HepG2 (cell line): ENCODE data around the gene IER5L. TPM values are rescaled to one million over a fixed set of nuclear protein-coding genes. Genes with fewer than 3 reads are reported as not detected.

Experiments used
- ATAC-seq: fragments of 200-7000 bp; cut with Tn5 transposase; 3 replicates; pipeline ENCODE4 v1.9.1; 2020; ENCODE audit warnings: mild to moderate bottlenecking, moderate library complexity
- BruUV-seq: library from RNA; stranded (reverse); fragments of 400-500 nt; replicated peaks from 2 replicates; lab custom pipeline; 2021; lab: Mats Ljungman, UMichigan
- CTCF ChIA-PET: fragments of 300-600 bp; formaldehyde crosslinking; extraction: SDS; loops from one replicate; lab custom pipeline; 2021; ENCODE audit warnings: low total read pairs, inconsistent platforms, low intra/inter-chr PET ratio; lab: Yijun Ruan, JAX
- POLR2A ChIA-PET: fragments of 350-600 bp; sonication (Branson Sonifier 250); formaldehyde crosslinking; loops from one replicate; lab custom pipeline; 2020; ENCODE audit warnings: antibody characterized with exemption, inconsistent platforms; lab: Yijun Ruan, JAX
- DNase-seq: peaks from one replicate; pipeline ENCODE4 v3.0.0-alpha.2; 2015; ENCODE audit warnings: low spot score
- FAIRE-seq: peaks from 3 replicates; lab custom pipeline; 2011; peaks lifted over from hg19 to GRCh38; lab: Jason Lieb, UNC
- H2AFZ ChIP-seq: one replicate; pipeline ENCODE4 v1.6.1; 2011; ENCODE audit warnings: low read length, inconsistent platforms
- H3K27ac ChIP-seq: fragments of 300-600 bp; 3 replicates; pipeline ENCODE4 v1.8.0; 2011; ENCODE audit warnings: mixed run types, mild to moderate bottlenecking, mixed read lengths, low read length, inconsistent platforms; ENCODE audit not compliant: insufficient read depth; ENCODE audit errors: extremely low read length
- H3K27me3 ChIP-seq, 2 experiments: fragments of 200-600 bp in 1 of 2; 2 replicates in 1 of 2; 3 replicates in 1 of 2; pipeline versions ENCODE4 v1.6.0 to v1.8.0; 2011; ENCODE audit warnings: low read length in 2 of 2, mild to moderate bottlenecking in 2 of 2, moderate library complexity in 2 of 2, inconsistent platforms in 1 of 2; ENCODE audit not compliant: insufficient read depth in 2 of 2, control insufficient read depth in 1 of 2
- H3K36me3 ChIP-seq, 2 experiments: fragments of 200-600 bp in 1 of 2; replicated peaks in 1 of 2; 2 replicates in 1 of 2; 3 replicates in 1 of 2; pipeline versions ENCODE4 v1.5.1 to v1.8.0; 2011; ENCODE audit warnings: low read length in 2 of 2, inconsistent platforms in 1 of 2; ENCODE audit not compliant: insufficient read depth in 2 of 2, control insufficient read depth in 1 of 2
- H3K4me1 ChIP-seq: 2 replicates; pipeline ENCODE4 v1.5.1; 2012; ENCODE audit warnings: low read length, inconsistent platforms; ENCODE audit not compliant: insufficient read depth
- H3K4me2 ChIP-seq: 2 replicates; pipeline ENCODE4 v1.6.0; 2011; ENCODE audit warnings: low read depth, low read length, inconsistent platforms
- H3K4me3 ChIP-seq, 3 experiments: fragments of 200-600 bp in 1 of 3; sonication (generic), shearing (Covaris generic) in 1 of 3; replicated peaks in 1 of 3; 2 replicates each; pipeline ENCODE4 v1.5.1; 2011 to 2016; ENCODE audit warnings: low read length in 3 of 3, inconsistent platforms in 2 of 3, low read depth in 2 of 3, mild to moderate bottlenecking in 2 of 3, control low read depth in 1 of 3, mixed read lengths in 1 of 3; ENCODE audit not compliant: insufficient read depth in 1 of 3
- H3K79me2 ChIP-seq: one replicate; pipeline ENCODE4 v1.6.1; 2011; ENCODE audit warnings: low read length, inconsistent platforms; ENCODE audit not compliant: insufficient read depth
- H3K9ac ChIP-seq: 2 replicates; pipeline ENCODE4 v1.6.0; 2011; ENCODE audit warnings: mild to moderate bottlenecking, low read depth, low read length, inconsistent platforms; ENCODE audit not compliant: insufficient read depth
- H3K9me3 ChIP-seq: 2 replicates; pipeline ENCODE4 v1.5.1; 2012; ENCODE audit warnings: mild to moderate bottlenecking, low read length
- H4K20me1 ChIP-seq: 2 replicates; pipeline ENCODE4 v1.6.0; 2011; ENCODE audit warnings: inconsistent platforms, mild to moderate bottlenecking, low read length, moderate library complexity; ENCODE audit not compliant: insufficient read depth
- MTA3 ChIP-seq: sonication (generic); formaldehyde crosslinking; IDR thresholded peaks from 2 replicates; pipeline ENCODE4 v1.4.0; 2020; ENCODE audit warnings: missing genetic modification reagents
- SP5 ChIP-seq: IDR thresholded peaks from 2 replicates; pipeline ENCODE4 v1.6.1; 2016; ENCODE audit warnings: low read depth, borderline replicate concordance
- ZNF121 ChIP-seq: sonication (generic); formaldehyde crosslinking; IDR thresholded peaks from 2 replicates; pipeline ENCODE4 v1.5.0; 2020; ENCODE audit warnings: mild to moderate bottlenecking, missing genetic modification reagents
- ZNF160 ChIP-seq: sonication (generic); formaldehyde crosslinking; IDR thresholded peaks from 2 replicates; pipeline ENCODE4 v1.8.0; 2022; ENCODE audit warnings: mild to moderate bottlenecking, inconsistent platforms, missing genetic modification reagents
- ZNF235 ChIP-seq: sonication (generic); formaldehyde crosslinking; IDR thresholded peaks from 2 replicates; pipeline ENCODE4 v1.8.1; 2023; ENCODE audit warnings: mild to moderate bottlenecking, missing genetic modification reagents, borderline replicate concordance
- ZNF550 ChIP-seq: sonication (generic); formaldehyde crosslinking; IDR thresholded peaks from 2 replicates; pipeline ENCODE4 v1.4.0; 2020; ENCODE audit warnings: mild to moderate bottlenecking, missing genetic modification reagents, borderline replicate concordance
- ZNF564 ChIP-seq: sonication (generic); formaldehyde crosslinking; IDR thresholded peaks from 2 replicates; pipeline ENCODE4 v1.8.1; 2023; ENCODE audit warnings: mild to moderate bottlenecking, missing genetic modification reagents
- ZNF747 ChIP-seq: sonication (generic); formaldehyde crosslinking; IDR thresholded peaks from 2 replicates; pipeline ENCODE4 v1.8.1; 2023; ENCODE audit warnings: missing genetic modification reagents, mild to moderate bottlenecking, borderline replicate concordance
- ZSCAN25 ChIP-seq: sonication (generic); formaldehyde crosslinking; IDR thresholded peaks from 2 replicates; pipeline ENCODE4 v1.8.0; 2022; ENCODE audit warnings: mild to moderate bottlenecking, missing genetic modification reagents
- WGBS: methylation state at CpG from one replicate; pipeline ENCODE4 v1.1.6; 2017; ENCODE audit warnings: low lambda C conversion rate; 5-methylcytosine and 5-hydroxymethylcytosine counted together
- in situ Hi-C: cut with HindIII; loops from 2 replicates; pipeline ENCODE4 v1.10.0; 2017; ENCODE audit warnings: low pct_unique_long_range_greater_than_20kb; ENCODE audit not compliant: extremely low pct_ligation_motif_present
- intact Hi-C: fragments of 100-400 bp; cut with micrococcal nuclease; formaldehyde crosslinking; loops from one replicate; pipeline ENCODE4 v1.10.0; 2022; ENCODE audit not compliant: unreplicated experiment
- polyA plus RNA-seq, 8 experiments: library from polyadenylated mRNA; depleted of rRNA in 3 of 8; stranded (reverse) in 7 of 8; unstranded in 1 of 8; fragments of >200 nt; fragmentation: Illumina TruSeq in 4 of 8; extraction: Trizol in 4 of 8; gene quantifications; 2 replicates each; pipeline versions ENCODE4 v1.2.1 to v1.2.3, GENCODE V29; 2011 to 2016; ENCODE audit warnings: low read depth in 4 of 8, missing spikeins in 1 of 8, mixed read lengths in 1 of 8; ENCODE audit not compliant: insufficient read depth in 1 of 8
- total RNA-seq, 5 experiments: library from RNA; depleted of rRNA; stranded (reverse); fragments of >200 nt; fragmentation: Illumina TruSeq; extraction: Trizol; gene quantifications; 2 replicates each; pipeline ENCODE4 v1.2.3, GENCODE V29; 2016; ENCODE audit warnings: low read depth in 1 of 5
- TF ChIP-seq, protein P1 (sequence below): sonication (generic); formaldehyde crosslinking; IDR thresholded peaks from 2 replicates; pipeline ENCODE4 v1.4.0; 2020; ENCODE audit warnings: missing genetic modification reagents
- TF ChIP-seq, protein P2 (sequence below): sonication (generic); formaldehyde crosslinking; IDR thresholded peaks from 2 replicates; pipeline ENCODE4 v1.5.1; 2020; ENCODE audit warnings: missing genetic modification reagents, mild to moderate bottlenecking, borderline replicate concordance
- TF ChIP-seq, protein P3 (sequence below): sonication (generic); formaldehyde crosslinking; IDR thresholded peaks from 2 replicates; pipeline ENCODE4 v1.4.0; 2020; ENCODE audit warnings: missing genetic modification reagents, borderline replicate concordance

Gene IER5L
- total and polyA plus RNA-seq, 2 of the 13 experiments (the other 11 are each of a cell fraction or from before 2014, with no cell fraction given): 1.8 to 3.3 TPM

DNA sequence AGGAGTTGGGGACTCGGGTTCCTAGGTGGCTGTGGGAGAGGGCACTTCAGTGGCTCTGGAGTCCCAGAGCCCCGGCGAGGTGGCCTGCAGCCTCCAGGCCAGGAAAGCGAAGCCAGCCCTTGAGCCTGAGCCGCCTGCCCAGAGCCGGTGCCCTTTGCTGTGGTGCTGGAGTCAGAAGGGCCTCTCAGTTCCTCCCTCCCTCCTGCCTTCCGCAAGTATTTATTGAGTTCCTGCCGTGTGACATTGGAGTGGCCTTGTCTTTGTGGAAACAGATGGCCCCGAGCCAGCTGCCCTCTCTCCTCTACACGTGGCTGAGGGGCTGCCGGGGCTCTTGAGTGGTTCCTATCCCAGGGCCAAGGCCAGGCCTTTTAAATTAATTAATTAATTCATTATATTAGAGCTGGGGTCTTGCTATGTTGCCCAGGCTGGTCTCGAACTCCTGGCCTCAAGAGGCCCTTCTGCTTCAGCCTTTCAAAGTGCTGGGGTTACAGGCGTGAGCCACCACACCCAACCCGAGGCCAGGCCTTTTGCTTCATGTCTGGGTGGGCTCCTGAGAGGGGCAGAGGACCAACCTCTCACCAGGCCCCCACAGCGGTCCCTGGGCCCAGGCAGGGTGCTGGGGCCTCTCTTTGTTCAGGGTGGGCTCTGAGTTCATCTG is 45.6 kb upstream of the IER5L start:
- no peak for FAIRE-seq
- ATAC-seq: peak; percentile 33; the same call in 1 of the 3 replicates
- Histone ChIP-seq H4K20me1 (no peaks in the 10 kb centered on the region), H3K36me3 (no peaks in the 10 kb centered on the region), H3K79me2 (no peaks in the 10 kb centered on the region), H3K9ac (no peak overlapping the region), H3K27me3 (peaks cover 2 to 29% of the 10 kb centered on the region in 2 experiments; a peak in 2 of 5 replicates), H3K4me1 (no peaks in the 10 kb centered on the region), H3K9me3 (no peaks in the 10 kb centered on the region), H3K27ac (no peak overlapping the region), H2AFZ (no peak overlapping the region), H3K4me3 (no peak overlapping the region), H3K4me2 (no peak overlapping the region)
- ChIA-PET POLR2A (no interaction called here), CTCF (no interaction called here)
- peak; percentile 14 for DNase-seq
- in situ Hi-C loops (no loop called here), intact Hi-C loops (no loop called here)
- BruUV-seq: no TSS peak
- WGBS: 21% methylated on average over 10 of the region's 15 CpGs
- TF ChIP-seq, protein P1, sequence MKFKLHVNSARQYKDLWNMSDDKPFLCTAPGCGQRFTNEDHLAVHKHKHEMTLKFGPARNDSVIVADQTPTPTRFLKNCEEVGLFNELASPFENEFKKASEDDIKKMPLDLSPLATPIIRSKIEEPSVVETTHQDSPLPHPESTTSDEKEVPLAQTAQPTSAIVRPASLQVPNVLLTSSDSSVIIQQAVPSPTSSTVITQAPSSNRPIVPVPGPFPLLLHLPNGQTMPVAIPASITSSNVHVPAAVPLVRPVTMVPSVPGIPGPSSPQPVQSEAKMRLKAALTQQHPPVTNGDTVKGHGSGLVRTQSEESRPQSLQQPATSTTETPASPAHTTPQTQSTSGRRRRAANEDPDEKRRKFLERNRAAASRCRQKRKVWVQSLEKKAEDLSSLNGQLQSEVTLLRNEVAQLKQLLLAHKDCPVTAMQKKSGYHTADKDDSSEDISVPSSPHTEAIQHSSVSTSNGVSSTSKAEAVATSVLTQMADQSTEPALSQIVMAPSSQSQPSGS (CRISPR knock-in tag): no peak
- TF ChIP-seq ZNF121 (CRISPR knock-in tag) (peak; percentile 47; the same call in 1 of the 2 replicates), ZNF235 (CRISPR knock-in tag) (no peak)

DNA sequence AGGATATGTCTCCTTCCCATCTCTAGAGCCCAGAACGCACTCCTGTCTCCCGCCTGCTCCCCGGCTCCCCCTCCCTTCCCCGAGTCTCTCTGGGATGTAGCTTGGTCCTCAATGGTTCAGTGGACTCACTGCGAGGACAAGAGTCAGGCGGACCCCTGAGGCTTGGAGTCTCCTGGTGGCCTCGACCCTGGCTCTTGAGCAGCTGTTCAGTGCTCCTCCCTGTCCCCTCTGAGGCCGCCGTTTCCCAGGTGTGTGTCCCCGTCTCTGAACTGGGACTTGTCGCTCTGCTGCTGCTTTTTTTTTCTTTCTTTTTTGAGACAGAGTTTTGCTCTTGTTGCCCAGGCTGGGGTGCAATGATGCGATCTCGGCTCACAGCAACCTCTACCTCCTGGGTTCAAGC is 44.8 kb upstream of the IER5L start:
- H3K9ac ChIP-seq: no peak overlapping the region
- no peaks in the 10 kb centered on the region for H3K4me1 ChIP-seq
- intact Hi-C loops: no loop called here
- POLR2A ChIA-PET: no interaction called here
- no peak overlapping the region for H3K4me3 ChIP-seq
- H3K9me3 ChIP-seq: no peaks in the 10 kb centered on the region
- in situ Hi-C loops: no loop called here
- no peak overlapping the region for H3K4me2 ChIP-seq
- DNase-seq: no peak
- no peak overlapping the region for H3K27ac ChIP-seq
- H3K27me3 ChIP-seq: peaks cover 2 to 35% of the 10 kb centered on the region in 2 experiments; a peak in 2 of 5 replicates
- H2AFZ ChIP-seq: no peak overlapping the region
- CTCF ChIA-PET: no interaction called here
- no peaks in the 10 kb centered on the region for H3K36me3 ChIP-seq
- BruUV-seq: no TSS peak
- no peak for ATAC-seq
- no peak for FAIRE-seq
- H4K20me1 ChIP-seq: no peaks in the 10 kb centered on the region
- 56% methylated on average over 13 of the region's 13 CpGs for WGBS
- no peaks in the 10 kb centered on the region for H3K79me2 ChIP-seq
- TF ChIP-seq, protein P2, sequence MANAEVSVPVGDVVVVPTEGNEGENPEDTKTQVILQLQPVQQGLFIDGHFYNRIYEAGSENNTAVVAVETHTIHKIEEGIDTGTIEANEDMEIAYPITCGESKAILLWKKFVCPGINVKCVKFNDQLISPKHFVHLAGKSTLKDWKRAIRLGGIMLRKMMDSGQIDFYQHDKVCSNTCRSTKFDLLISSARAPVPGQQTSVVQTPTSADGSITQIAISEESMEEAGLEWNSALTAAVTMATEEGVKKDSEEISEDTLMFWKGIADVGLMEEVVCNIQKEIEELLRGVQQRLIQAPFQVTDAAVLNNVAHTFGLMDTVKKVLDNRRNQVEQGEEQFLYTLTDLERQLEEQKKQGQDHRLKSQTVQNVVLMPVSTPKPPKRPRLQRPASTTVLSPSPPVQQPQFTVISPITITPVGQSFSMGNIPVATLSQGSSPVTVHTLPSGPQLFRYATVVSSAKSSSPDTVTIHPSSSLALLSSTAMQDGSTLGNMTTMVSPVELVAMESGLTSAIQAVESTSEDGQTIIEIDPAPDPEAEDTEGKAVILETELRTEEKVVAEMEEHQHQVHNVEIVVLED (CRISPR knock-in tag): no peak
- no peak for TF ChIP-seq ZNF747 (CRISPR knock-in tag)
- TF ChIP-seq ZNF550 (CRISPR knock-in tag): no peak
- TF ChIP-seq ZNF564 (CRISPR knock-in tag): no peak
- no peak for TF ChIP-seq ZNF160 (CRISPR knock-in tag)
- no peak for TF ChIP-seq SP5 (CRISPR knock-in tag)
- TF ChIP-seq ZSCAN25 (CRISPR knock-in tag): no peak
- TF ChIP-seq MTA3: no peak
- TF ChIP-seq, protein P3, sequence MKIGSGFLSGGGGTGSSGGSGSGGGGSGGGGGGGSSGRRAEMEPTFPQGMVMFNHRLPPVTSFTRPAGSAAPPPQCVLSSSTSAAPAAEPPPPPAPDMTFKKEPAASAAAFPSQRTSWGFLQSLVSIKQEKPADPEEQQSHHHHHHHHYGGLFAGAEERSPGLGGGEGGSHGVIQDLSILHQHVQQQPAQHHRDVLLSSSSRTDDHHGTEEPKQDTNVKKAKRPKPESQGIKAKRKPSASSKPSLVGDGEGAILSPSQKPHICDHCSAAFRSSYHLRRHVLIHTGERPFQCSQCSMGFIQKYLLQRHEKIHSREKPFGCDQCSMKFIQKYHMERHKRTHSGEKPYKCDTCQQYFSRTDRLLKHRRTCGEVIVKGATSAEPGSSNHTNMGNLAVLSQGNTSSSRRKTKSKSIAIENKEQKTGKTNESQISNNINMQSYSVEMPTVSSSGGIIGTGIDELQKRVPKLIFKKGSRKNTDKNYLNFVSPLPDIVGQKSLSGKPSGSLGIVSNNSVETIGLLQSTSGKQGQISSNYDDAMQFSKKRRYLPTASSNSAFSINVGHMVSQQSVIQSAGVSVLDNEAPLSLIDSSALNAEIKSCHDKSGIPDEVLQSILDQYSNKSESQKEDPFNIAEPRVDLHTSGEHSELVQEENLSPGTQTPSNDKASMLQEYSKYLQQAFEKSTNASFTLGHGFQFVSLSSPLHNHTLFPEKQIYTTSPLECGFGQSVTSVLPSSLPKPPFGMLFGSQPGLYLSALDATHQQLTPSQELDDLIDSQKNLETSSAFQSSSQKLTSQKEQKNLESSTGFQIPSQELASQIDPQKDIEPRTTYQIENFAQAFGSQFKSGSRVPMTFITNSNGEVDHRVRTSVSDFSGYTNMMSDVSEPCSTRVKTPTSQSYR (CRISPR knock-in tag): no peak
